ENCODE results near the gene PARN. TPM values are rescaled to one million over a fixed set of nuclear protein-coding genes. Genes with fewer than 3 reads are reported as not detected.
"Not testable (repeated sequence)": the region's sequence is repeated elsewhere in the genome, so short reads cannot be mapped to it uniquely, and the experiment has no call there.

The PARN gene
- total and polyA plus RNA-seq, 4 donors = 12.3 to 44.4 (median 25.2) TPM

DNA sequence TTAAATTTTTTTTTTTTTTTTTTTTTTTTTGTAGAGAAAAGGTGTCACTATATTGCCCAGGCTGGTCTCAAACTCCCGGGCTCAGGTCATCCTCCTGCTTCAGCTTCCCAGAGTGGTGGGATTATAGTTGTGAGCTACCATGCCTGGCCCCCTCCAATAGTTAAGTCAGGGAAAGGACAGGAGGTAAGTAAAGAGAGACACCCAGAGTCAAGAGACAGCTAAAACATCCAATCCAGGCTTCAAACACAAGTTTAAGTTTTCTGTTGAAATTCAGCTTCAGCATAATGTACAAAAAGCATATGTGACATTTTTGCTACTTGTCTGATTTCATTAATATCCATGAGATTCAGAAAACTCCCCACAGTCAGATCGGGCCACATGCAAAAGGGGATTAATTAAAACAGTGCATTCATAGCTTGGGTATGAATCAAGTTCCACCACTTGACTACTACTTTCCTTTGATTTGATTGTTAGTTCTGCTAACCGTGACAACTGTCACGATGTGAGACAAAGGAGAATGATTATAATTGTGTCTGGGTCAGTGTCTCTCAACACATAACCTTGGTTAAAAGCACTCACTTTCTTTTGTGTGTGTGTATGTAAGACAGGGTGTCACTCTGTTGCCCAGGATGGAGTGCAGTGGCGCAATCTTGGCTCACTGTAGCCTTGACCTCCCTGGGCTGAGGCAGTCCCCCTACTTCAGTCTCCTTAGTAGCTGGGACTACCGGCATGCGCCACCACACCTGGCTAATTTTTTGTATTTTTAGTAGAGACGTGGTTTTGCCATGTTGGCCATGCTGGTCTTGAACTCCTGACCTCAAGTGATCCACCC lies 184.9 kb downstream of the PARN start:
- H3K27ac ChIP-seq (ENCODE audit: low read depth in 1 of 2, low read length in 1 of 2) = no peak overlapping the region
- no peaks in the 10 kb centered on the region for H3K9me3 ChIP-seq (ENCODE audit: control insufficient read depth in 4 of 4, insufficient read depth in 3 of 4, low read length in 3 of 4)
- TF ChIP-seq CTCF (IDR thresholded peaks at IDR 0.05; ENCODE audit: control extremely low read depth, extremely low read depth) = no peak
- 93 to 96% methylated on average over 8 of the region's 8 CpGs for WGBS, 2 donors
- no peaks in the 10 kb centered on the region for H3K27me3 ChIP-seq (ENCODE audit: control insufficient read depth in 3 of 3, insufficient read depth in 3 of 3, low read length in 2 of 3)
- ATAC-seq (ENCODE audit: insufficient read depth, low FRiP score) (no peak), DNase-seq (no peak)
- peaks cover 0 to 8% (median 1%) of the 10 kb centered on the region in 4 donors for H3K36me3 ChIP-seq (ENCODE audit: control insufficient read depth in 4 of 4, insufficient read depth in 4 of 4, low read length in 4 of 4)
- H3K4me3 ChIP-seq = no peak overlapping the region
- peaks cover 0 to under 1% (median 0%) of the 10 kb centered on the region in 5 donors for H3K4me1 ChIP-seq (ENCODE audit: control insufficient read depth in 5 of 5, insufficient read depth in 5 of 5, low read length in 5 of 5)
- H3K9ac ChIP-seq (ENCODE audit: insufficient read depth in 1 of 2, low read length in 2 of 2) = no peak overlapping the region

- not testable (repeated sequence) for DNase-seq; H3K9me3 ChIP-seq (ENCODE audit: control insufficient read depth in 4 of 4, insufficient read depth in 3 of 4, low read length in 3 of 4); ATAC-seq (ENCODE audit: insufficient read depth, low FRiP score); H3K4me1 ChIP-seq (ENCODE audit: control insufficient read depth in 5 of 5, insufficient read depth in 5 of 5, low read length in 5 of 5); H3K4me3 ChIP-seq; H3K27ac ChIP-seq (ENCODE audit: low read depth in 1 of 2, low read length in 1 of 2); H3K27me3 ChIP-seq (ENCODE audit: control insufficient read depth in 3 of 3, insufficient read depth in 3 of 3, low read length in 2 of 3); H3K36me3 ChIP-seq (ENCODE audit: control insufficient read depth in 4 of 4, insufficient read depth in 4 of 4, low read length in 4 of 4); H3K9ac ChIP-seq (ENCODE audit: insufficient read depth in 1 of 2, low read length in 2 of 2)
- 77 to 84% methylated on average over 9 of the region's 9 CpGs for WGBS, 2 donors
Observed at GRCh38 chr16:14441533-14441932, 188.5 kb downstream of the PARN start.

DNA sequence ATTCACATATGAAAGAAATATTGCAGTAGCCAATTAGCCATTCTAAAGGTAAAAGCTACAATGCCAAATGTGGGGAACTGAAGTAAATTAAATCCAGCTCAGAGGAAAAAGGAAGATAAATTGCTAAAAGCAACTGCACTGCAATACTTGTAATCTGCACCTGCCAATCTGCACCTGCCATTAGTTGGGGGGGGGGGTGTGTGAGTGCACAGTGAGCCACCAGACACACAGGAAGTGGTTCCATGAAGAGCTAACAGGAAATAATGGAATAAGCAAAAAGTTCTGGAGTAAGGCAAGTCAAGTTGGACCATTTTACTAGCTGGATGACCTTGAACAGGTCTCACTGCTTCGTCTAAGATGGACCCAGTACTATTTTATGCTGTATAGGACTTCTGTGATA lies 191.8 kb downstream of the PARN start:
- no peak overlapping the region for H3K27ac ChIP-seq (ENCODE audit: low read depth in 1 of 2, low read length in 1 of 2)
- no peak for DNase-seq
- H3K36me3 ChIP-seq (ENCODE audit: control insufficient read depth in 4 of 4, insufficient read depth in 4 of 4, low read length in 4 of 4) = peaks cover 0 to 9% (median 0%) of the 10 kb centered on the region in 4 donors
- no peak for ATAC-seq (ENCODE audit: insufficient read depth, low FRiP score)
- WGBS, 2 donors = 91 to 97% methylated on average over 1 of the region's 1 CpG
- no peak overlapping the region for H3K9ac ChIP-seq (ENCODE audit: insufficient read depth in 1 of 2, low read length in 2 of 2)
- no peaks in the 10 kb centered on the region for H3K27me3 ChIP-seq (ENCODE audit: control insufficient read depth in 3 of 3, insufficient read depth in 3 of 3, low read length in 2 of 3)
- no peak overlapping the region for H3K4me3 ChIP-seq
- no peak for TF ChIP-seq CTCF (IDR thresholded peaks at IDR 0.05; ENCODE audit: control extremely low read depth, extremely low read depth)
- H3K4me1 ChIP-seq (ENCODE audit: control insufficient read depth in 5 of 5, insufficient read depth in 5 of 5, low read length in 5 of 5) = no peaks in the 10 kb centered on the region
- no peaks in the 10 kb centered on the region for H3K9me3 ChIP-seq (ENCODE audit: control insufficient read depth in 4 of 4, insufficient read depth in 3 of 4, low read length in 3 of 4)

- H3K4me3 ChIP-seq = no peak overlapping the region
- H3K27ac ChIP-seq (ENCODE audit: low read depth in 1 of 2, low read length in 1 of 2) = no peak overlapping the region
- no peaks in the 10 kb centered on the region for H3K4me1 ChIP-seq (ENCODE audit: control insufficient read depth in 5 of 5, insufficient read depth in 5 of 5, low read length in 5 of 5)
- no peaks in the 10 kb centered on the region for H3K27me3 ChIP-seq (ENCODE audit: control insufficient read depth in 3 of 3, insufficient read depth in 3 of 3, low read length in 2 of 3)
- ATAC-seq (ENCODE audit: insufficient read depth, low FRiP score) (no peak), DNase-seq (no peak)
- no peak for TF ChIP-seq CTCF (IDR thresholded peaks at IDR 0.05; ENCODE audit: control extremely low read depth, extremely low read depth)
- H3K9ac ChIP-seq (ENCODE audit: insufficient read depth in 1 of 2, low read length in 2 of 2) = no peak overlapping the region
- H3K9me3 ChIP-seq (ENCODE audit: control insufficient read depth in 4 of 4, insufficient read depth in 3 of 4, low read length in 3 of 4) = no peaks in the 10 kb centered on the region
- 86 to 90% methylated on average over 7 of the region's 7 CpGs for WGBS, 2 donors
- peaks cover 0 to 9% (median 0%) of the 10 kb centered on the region in 4 donors for H3K36me3 ChIP-seq (ENCODE audit: control insufficient read depth in 4 of 4, insufficient read depth in 4 of 4, low read length in 4 of 4)
Observed at GRCh38 chr16:14437426-14437825, 192.6 kb downstream of the PARN start.

All from lung (tissue), 12 donors.